Measurements from ENCODE around the gene TRPM4.
"Not testable (repeated sequence)": the region's sequence is repeated elsewhere in the genome, so short reads cannot be mapped to it uniquely, and the experiment has no call there.

The TRPM4 gene

GRCh38 chr19:49205114-49205513 is 47.5 kb downstream of the TRPM4 start:
- in situ Hi-C loops (cut with HindIII; ENCODE audit: low sequenced_read_pairs), result no loop called here
- H3K4me3 ChIP-seq (ENCODE audit: low read depth, low read length), result no peak overlapping the region
- TF ChIP-seq CTCF (IDR thresholded peaks at IDR 0.05; ENCODE audit: low read depth, low read length, missing control alignments), result no peak
- no peak for DNase-seq (ENCODE audit: low read depth)

- DNase-seq (ENCODE audit: low read depth); H3K4me3 ChIP-seq (ENCODE audit: low read depth, low read length); in situ Hi-C loops (cut with HindIII; ENCODE audit: low sequenced_read_pairs): not testable (repeated sequence)
Observed at GRCh38 chr19:49209502-49209901, 51.9 kb downstream of the TRPM4 start.

DNA sequence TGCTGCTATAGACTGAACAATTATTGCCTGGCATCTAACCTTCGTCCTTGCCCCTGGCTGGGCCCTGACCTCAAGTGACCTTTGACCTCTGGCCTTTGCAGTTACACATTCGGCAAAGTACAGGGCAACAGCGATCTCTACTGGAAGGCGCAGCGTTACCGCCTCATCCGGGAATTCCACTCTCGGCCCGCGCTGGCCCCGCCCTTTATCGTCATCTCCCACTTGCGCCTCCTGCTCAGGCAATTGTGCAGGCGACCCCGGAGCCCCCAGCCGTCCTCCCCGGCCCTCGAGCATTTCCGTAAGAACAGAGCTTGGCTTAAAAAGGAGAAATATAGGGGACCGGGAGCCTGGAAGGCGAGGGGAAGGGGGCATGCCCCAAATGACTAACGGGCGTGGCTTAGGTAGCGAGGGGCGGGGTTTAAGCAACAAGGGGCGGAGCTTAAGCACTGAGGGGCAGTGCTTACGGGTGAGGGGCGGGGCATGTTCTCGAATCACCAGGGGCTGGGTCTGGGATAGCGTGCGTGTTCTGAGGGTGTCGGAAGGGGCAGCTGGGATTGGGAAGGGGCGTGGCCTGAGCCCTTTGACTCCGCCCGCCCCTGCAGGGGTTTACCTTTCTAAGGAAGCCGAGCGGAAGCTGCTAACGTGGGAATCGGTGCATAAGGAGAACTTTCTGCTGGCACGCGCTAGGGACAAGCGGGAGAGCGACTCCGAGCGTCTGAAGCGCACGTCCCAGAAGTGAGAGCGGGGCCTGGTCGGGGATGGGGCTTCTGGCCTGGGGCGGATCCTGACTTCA is 52.7 kb downstream of the TRPM4 start:
- no peak overlapping the region for H3K4me3 ChIP-seq (ENCODE audit: low read depth, low read length)
- DNase-seq (ENCODE audit: low read depth), result no peak
- in situ Hi-C loops (cut with HindIII; ENCODE audit: low sequenced_read_pairs), result no loop called here
- TF ChIP-seq CTCF (IDR thresholded peaks at IDR 0.05; ENCODE audit: low read depth, low read length, missing control alignments), result no peak

DNA sequence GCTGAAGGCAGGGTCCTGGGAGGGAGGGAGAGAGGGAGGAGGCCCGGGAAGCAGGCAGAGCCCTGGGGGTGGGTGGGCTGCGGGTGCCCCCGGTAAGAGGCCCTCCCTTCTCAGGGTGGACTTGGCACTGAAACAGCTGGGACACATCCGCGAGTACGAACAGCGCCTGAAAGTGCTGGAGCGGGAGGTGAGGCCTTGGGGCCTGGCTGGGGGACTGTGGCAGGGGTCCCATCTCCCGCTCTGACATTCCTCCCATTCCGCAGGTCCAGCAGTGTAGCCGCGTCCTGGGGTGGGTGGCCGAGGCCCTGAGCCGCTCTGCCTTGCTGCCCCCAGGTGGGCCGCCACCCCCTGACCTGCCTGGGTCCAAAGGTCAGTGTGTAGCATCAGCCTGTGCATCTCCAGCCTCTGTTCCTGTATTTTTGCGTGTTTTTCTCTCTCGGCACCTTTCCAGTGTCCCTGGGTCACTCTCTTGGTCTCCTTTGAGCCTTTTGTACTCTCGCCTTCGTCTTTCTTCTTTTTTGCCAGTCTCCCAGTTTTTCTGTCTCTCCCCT is 53.4 kb downstream of the TRPM4 start:
- TF ChIP-seq CTCF (IDR thresholded peaks at IDR 0.05; ENCODE audit: low read depth, low read length, missing control alignments), result no peak
- in situ Hi-C loops (cut with HindIII; ENCODE audit: low sequenced_read_pairs), result no loop called here
- H3K4me3 ChIP-seq (ENCODE audit: low read depth, low read length), result no peak overlapping the region
- no peak for DNase-seq (ENCODE audit: low read depth)

DNA sequence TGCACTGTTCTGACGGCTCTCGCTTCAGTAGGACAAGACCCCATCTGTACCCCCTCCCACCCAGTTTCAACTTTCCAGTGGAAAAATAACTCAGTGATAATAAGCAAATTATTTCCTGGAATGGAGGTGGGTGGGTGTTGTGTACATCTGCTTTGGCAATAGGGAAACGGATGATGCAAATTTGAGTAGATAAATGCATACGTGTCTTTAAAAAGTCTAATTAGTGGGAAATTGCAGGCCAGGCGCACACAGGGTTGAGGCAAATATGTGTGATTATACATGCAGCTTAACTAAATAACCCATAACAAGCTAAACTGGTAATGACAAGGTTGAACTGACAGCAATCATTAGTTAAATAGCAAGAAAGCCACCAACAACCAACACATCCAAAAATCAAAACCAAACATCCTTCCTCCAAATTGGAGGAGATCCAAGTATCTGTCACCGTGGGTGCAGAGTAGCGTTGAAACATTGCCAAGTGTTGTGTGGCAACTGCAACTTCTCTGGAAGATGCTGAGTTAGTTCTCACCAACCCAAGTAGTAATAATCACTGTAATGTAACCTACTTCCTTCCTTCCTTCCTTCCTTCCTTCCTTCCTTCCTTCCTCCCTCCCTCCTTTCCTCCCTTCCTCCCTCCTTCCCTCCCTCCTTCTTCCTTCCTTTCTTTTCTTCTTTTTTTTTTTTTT is 54.6 kb downstream of the TRPM4 start:
- in situ Hi-C loops (cut with HindIII; ENCODE audit: low sequenced_read_pairs), result no loop called here
- no peak overlapping the region for H3K4me3 ChIP-seq (ENCODE audit: low read depth, low read length)
- DNase-seq (ENCODE audit: low read depth), result no peak
- TF ChIP-seq CTCF (IDR thresholded peaks at IDR 0.05; ENCODE audit: low read depth, low read length, missing control alignments), result no peak

DNA sequence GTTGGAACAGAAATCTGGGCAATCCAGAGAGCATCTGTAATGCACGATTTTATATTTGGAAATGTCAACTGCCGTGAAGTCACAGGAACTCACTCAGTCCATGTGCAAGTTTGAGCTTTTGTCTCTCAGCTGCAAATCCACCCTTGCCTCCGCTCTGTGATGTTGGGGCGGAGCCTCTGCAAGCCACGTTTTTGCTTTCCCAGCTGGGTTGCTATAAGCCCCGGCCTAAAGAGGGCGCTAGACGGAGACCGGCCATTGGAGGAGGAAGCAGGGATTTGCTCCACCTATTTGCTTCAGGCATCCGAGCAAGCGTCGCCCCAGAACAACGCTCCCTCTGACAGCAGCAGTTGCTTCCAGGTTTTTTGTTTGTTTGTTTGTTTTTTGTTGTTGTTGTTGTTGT is 56.2 kb downstream of the TRPM4 start:
- no peak for TF ChIP-seq CTCF (IDR thresholded peaks at IDR 0.05; ENCODE audit: low read depth, low read length, missing control alignments)
- no peak for DNase-seq (ENCODE audit: low read depth)
- no peak overlapping the region for H3K4me3 ChIP-seq (ENCODE audit: low read depth, low read length)
- in situ Hi-C loops (cut with HindIII; ENCODE audit: low sequenced_read_pairs), result no loop called here

GRCh38 chr19:49214701-49215100 is 57.1 kb downstream of the TRPM4 start:
- DNase-seq (ENCODE audit: low read depth), result no peak
- TF ChIP-seq CTCF (IDR thresholded peaks at IDR 0.05; ENCODE audit: low read depth, low read length, missing control alignments), result no peak
- H3K4me3 ChIP-seq (ENCODE audit: low read depth, low read length), result no peak overlapping the region
- in situ Hi-C loops (cut with HindIII; ENCODE audit: low sequenced_read_pairs), result no loop called here
